HG03469 (cell line): Measurements from ENCODE around the gene ZNF354C.

ENCODE experiments used
- ATAC-seq: cut with Tn5 transposase; IDR thresholded peaks from one replicate; pipeline ENCODE4 v1.9.1; 2021; ENCODE audit warnings: mild to moderate bottlenecking, moderate library complexity, moderate number of reproducible peaks; ENCODE audit not compliant: unreplicated experiment

The ZNF354C gene

GRCh38 chr5:179126506-179126991, 66.4 kb downstream of the ZNF354C start:
- ATAC-seq, result no peak

DNA sequence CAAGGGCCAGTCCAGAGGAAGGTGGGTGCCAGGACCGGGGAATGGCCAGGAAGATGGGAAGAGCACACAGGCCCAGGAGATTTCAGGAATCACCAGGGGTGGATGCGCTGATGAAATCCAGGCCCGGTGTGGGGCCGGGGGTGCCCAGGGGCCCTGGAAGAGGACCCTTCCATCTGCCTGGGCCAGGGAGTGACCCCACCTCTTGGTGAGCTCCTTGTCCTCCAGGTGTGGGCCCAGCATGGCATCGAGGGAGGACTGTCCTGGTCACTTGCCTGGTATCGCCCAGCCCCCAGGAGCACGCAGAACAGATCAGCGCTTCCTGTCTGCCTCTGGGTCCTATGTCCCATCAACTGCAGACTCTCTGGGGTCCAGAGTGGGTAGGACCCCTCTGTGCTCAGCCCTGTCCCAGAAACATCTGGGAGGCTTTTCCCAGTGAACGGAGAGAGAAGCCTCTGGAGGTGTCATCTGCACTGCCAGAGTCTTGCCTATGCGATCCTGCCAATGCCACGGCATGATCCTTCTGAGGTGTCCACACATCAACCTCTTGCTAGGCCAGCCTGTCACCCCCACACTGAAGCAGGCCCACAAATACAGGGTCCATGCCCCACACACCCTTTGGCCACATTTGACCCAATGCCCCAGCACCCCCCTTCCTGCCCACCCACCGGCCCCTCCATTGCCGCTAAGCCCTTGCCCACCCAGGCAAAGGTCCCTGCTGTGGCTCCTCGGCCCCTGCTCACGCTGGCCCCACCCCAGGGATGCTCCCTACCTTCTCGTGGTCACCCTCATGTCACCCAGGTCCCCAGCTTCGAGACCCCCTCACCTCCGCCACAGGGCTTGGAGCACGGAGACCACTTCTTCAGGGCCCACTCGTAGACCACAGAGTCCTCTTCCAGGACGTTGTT, 67.2 kb downstream of the ZNF354C start:
- no peak for ATAC-seq

DNA sequence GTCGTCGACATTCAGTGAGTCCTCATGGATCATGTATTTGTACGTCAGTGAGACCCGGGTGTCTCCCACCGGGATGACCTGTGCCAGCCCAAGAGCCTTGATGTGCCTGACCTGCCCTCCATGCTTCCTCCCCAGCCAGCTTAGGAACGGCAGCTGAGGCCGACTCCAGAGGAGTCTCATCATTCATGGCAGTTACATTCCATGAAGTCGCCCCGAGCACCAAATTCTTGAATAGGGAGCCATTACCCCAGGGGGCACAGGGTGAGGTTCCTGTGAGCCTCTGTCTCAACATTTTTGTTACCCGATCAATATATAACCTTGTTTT, 67.8 kb downstream of the ZNF354C start:
- ATAC-seq, result no peak

DNA sequence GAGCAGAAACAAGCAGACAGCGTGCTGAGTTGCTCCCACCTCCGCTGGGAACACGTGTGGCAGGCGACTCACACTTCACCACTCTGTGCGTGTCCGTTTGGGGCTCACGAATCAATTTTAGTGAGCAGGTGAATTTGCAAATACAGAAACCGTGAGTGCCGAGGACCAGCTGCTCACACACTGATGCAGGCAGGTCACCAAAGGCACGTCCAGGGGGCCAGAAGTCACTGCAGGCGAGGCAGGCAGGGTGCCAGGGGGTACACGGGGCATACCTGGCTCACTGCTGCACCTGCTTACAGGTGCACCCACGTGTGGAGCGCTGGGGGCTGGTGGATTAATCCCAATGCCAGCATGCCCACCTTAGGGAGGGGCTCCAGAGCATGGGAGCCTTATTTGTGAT, 68.8 kb downstream of the ZNF354C start:
- ATAC-seq, result no peak

GRCh38 chr5:179129607-179130071, 69.5 kb downstream of the ZNF354C start:
- ATAC-seq, result no peak

DNA sequence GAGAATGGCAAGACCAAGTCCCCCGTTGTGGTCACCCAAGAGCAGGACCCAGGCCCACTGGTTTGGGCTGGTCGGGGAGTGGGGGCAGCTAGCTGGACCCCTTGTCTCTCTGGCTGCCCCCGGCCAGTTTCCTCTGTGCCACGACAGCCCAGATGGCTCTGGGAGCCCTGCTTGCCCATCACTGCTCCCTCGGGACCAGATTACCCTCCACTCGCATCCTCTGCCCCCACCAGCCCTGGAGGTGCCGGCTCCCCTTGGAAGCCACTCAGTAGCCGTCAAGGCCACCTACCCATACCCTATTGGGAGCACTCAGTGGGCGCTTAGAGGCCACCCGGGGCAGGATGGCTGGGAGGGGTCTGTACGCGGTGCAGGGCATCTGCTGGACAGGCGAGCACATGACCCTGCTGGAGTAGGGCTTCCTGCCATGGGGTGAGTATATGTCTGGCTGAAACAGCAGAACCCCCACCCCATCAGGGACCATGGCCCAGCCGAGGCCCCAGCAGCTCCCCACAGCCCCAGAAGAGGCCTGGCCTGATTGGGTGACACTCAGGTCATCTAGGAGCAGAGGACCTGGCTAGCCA, 70.0 kb downstream of the ZNF354C start:
- ATAC-seq, result no peak

- no peak for ATAC-seq
These were observed 71.2 kb downstream of the ZNF354C start for GRCh38 chr5:179131321-179131835.

DNA sequence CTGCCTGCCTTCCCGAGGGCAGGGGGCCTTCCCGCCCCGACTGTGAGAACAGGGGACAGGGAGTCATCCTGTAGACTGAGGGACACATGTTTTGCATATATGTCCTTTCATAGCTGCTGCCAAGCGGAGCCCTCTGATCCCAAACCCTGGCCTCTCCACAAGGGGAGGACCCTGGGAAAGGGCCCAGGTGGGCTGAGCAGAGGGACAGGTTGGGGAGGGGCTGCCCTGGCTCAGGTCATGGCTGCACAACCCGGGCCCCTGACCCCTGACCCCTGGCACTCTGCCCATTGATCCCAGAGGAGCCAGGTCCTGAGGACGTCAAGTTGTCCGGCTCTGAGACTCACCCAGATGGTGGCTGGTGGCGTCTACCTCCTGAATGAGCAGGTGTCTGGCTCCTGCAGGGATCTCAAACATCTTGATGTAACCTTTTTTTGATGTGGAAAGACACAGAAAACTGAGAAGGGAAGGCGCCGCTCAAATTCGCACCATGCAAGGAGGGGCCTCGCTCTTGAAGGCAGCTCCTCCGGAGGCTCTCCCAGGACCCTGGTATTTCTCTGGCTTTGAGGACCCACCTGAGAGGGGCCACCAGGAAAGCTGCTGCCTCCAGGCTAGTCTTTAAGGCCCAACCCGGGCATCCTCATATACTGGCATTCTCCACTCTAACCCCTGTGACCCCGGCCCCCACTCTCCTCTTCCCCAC, 71.9 kb downstream of the ZNF354C start:
- ATAC-seq, result no peak

GRCh38 chr5:179132586-179133355, 72.6 kb downstream of the ZNF354C start:
- no peak for ATAC-seq
